ENCODE results near the gene TCOF1. TPM values are rescaled to one million over a fixed set of nuclear protein-coding genes. Genes with fewer than 3 reads are reported as not detected.
A peak's percentile ranks its signal among the peaks of the same experiment; 100 is the strongest.

The TCOF1 gene
- total RNA-seq, 1 donor from 2014 or later: 19.0 TPM

DNA sequence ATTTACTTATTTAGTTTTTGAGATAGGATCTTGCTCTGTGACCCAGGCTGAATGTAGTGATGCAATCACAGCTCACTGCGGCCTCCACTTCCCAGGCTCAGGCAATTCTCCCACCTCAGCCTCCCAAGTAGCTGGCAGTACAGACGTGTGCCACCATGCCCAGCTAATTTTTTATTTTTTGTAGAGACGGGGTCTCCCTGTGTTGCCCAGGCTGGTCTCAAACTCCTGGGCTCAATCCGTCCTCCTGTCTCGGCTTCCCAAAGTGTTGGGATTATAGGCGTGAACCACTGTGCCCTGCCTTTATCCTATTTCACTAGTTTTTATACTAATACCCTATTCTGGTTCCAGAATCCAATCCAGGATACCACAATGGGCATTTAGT lies 85.2 kb downstream of the TCOF1 start:
- H3K27me3 Mint-ChIP-seq (ENCODE audit: low read depth): no peaks in the 10 kb centered on the region
- peak overlapping the region; percentile 41 for H3K27ac Mint-ChIP-seq (ENCODE audit: unreplicated experiment)
- TF ChIP-seq, protein P1, sequence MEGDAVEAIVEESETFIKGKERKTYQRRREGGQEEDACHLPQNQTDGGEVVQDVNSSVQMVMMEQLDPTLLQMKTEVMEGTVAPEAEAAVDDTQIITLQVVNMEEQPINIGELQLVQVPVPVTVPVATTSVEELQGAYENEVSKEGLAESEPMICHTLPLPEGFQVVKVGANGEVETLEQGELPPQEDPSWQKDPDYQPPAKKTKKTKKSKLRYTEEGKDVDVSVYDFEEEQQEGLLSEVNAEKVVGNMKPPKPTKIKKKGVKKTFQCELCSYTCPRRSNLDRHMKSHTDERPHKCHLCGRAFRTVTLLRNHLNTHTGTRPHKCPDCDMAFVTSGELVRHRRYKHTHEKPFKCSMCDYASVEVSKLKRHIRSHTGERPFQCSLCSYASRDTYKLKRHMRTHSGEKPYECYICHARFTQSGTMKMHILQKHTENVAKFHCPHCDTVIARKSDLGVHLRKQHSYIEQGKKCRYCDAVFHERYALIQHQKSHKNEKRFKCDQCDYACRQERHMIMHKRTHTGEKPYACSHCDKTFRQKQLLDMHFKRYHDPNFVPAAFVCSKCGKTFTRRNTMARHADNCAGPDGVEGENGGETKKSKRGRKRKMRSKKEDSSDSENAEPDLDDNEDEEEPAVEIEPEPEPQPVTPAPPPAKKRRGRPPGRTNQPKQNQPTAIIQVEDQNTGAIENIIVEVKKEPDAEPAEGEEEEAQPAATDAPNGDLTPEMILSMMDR (IDR thresholded peaks at IDR 0.05): no peak
- H3K36me3 Mint-ChIP-seq (ENCODE audit: low read depth): peaks cover 30% of the 10 kb centered on the region
- no peak for DNase-seq (ENCODE audit: low spot score)
- peaks cover 26% of the 10 kb centered on the region for H3K4me1 Mint-ChIP-seq (ENCODE audit: low read depth)
- H3K9me3 Mint-ChIP-seq (ENCODE audit: low read depth): no peaks in the 10 kb centered on the region
- no peak overlapping the region for H3K4me3 Mint-ChIP-seq (ENCODE audit: unreplicated experiment)

DNA sequence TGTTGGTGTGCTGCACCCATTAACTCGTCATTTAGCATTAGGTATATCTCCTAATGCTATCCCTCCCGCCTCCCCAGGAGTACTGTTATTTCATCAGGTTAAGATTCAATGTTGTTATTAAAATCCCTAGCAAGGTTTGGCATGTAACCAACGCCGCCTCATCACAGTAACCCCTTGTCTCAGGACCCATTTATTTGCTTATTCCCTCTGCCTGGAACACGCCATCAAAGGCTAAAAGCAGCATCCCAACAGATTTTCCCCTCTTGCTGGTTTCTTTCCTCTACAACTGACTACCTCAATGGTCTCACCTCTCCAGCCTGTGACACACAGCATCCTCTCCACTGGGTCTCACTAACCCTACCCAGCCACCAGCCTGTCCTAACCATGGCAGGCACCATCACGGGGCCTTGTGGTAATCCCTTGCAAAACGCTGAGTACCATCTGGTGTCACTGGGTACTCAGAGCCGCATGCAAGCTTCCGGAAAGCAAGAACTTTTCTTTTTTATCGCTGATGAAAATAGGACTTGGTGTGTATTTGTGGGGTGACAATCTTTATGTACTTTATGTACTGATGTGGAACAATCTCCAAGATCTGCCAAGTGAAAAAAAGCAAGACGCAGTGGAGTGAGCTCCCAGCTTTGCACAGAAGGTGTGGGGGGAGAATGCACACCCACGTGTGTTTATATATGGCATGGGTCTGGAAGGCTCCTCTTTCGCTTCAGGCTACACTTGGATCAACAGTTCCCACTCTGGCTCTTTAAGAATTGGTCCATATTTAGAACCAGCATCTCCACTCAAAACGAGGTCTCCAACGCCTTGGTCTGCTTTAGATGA lies 86.0 kb downstream of the TCOF1 start:
- Mint-ChIP-seq H3K27ac (ENCODE audit: unreplicated experiment) (peak overlapping the region; percentile 52), H3K36me3 (ENCODE audit: low read depth) (peaks cover 38% of the 10 kb centered on the region), H3K4me1 (ENCODE audit: low read depth) (peaks cover 34% of the 10 kb centered on the region), H3K9me3 (ENCODE audit: low read depth) (no peaks in the 10 kb centered on the region), H3K4me3 (ENCODE audit: unreplicated experiment) (no peak overlapping the region), H3K27me3 (ENCODE audit: low read depth) (no peaks in the 10 kb centered on the region)
- no peak for DNase-seq (ENCODE audit: low spot score)
- TF ChIP-seq, protein P1 (IDR thresholded peaks at IDR 0.05): no peak

GRCh38 chr5:150444770-150445169 lies 87.3 kb downstream of the TCOF1 start:
- H3K36me3 Mint-ChIP-seq (ENCODE audit: low read depth): peaks cover 41% of the 10 kb centered on the region
- no peak overlapping the region for H3K4me3 Mint-ChIP-seq (ENCODE audit: unreplicated experiment)
- TF ChIP-seq, protein P1 (IDR thresholded peaks at IDR 0.05): no peak
- H3K4me1 Mint-ChIP-seq (ENCODE audit: low read depth): peaks cover 38% of the 10 kb centered on the region
- H3K9me3 Mint-ChIP-seq (ENCODE audit: low read depth): no peaks in the 10 kb centered on the region
- no peaks in the 10 kb centered on the region for H3K27me3 Mint-ChIP-seq (ENCODE audit: low read depth)
- no peak for DNase-seq (ENCODE audit: low spot score)
- no peak overlapping the region for H3K27ac Mint-ChIP-seq (ENCODE audit: unreplicated experiment)

DNA sequence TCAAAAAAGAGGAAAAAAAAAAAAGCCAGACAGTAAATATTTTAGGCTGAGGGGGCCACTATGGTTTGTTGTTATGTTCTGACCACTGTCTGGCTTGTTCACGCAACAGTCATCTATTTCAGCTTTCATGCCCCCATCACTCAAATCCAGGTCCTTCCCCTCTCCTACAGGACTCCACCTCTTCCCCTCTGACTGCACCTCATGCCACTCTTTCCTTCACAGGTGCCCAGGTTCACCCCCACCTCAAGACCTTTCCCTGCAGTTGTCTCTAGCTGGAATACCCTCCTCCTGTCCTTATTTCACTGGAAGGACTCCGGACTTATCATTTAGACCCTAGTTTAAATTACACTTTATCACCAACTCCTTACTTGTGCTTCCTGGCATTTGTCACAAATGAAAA lies 88.6 kb downstream of the TCOF1 start:
- TF ChIP-seq, protein P1 (IDR thresholded peaks at IDR 0.05): no peak
- Mint-ChIP-seq H3K9me3 (ENCODE audit: low read depth) (peaks cover 3% of the 10 kb centered on the region), H3K4me3 (ENCODE audit: unreplicated experiment) (no peak overlapping the region), H3K4me1 (ENCODE audit: low read depth) (peaks cover 41% of the 10 kb centered on the region), H3K36me3 (ENCODE audit: low read depth) (peaks cover 41% of the 10 kb centered on the region), H3K27me3 (ENCODE audit: low read depth) (no peaks in the 10 kb centered on the region), H3K27ac (ENCODE audit: unreplicated experiment) (peak overlapping the region; percentile 49)
- DNase-seq (ENCODE audit: low spot score): no peak

DNA sequence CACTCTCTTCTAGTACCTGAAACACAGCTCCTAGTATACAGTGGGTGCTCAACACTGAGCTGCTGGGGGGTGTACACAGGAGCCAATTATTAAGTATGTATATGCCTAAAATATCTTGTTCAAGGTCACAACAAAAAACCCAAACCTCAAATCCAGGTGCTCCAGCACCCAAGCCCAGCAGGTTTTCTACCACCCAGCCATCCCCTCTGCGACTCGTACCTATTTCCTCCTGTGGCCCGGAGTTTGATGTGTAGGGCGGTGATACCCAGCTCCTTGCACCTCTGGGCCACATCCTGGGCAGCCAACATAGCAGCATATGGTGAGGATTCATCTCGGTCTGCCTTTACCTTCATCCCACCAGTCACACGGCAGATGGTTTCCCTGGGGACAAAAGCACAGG lies 89.1 kb downstream of the TCOF1 start:
- TF ChIP-seq, protein P1 (IDR thresholded peaks at IDR 0.05): no peak
- no peak overlapping the region for H3K4me3 Mint-ChIP-seq (ENCODE audit: unreplicated experiment)
- DNase-seq (ENCODE audit: low spot score): no peak
- no peak overlapping the region for H3K27ac Mint-ChIP-seq (ENCODE audit: unreplicated experiment)
- peaks cover 3% of the 10 kb centered on the region for H3K9me3 Mint-ChIP-seq (ENCODE audit: low read depth)
- H3K36me3 Mint-ChIP-seq (ENCODE audit: low read depth): peaks cover 41% of the 10 kb centered on the region
- H3K27me3 Mint-ChIP-seq (ENCODE audit: low read depth): no peaks in the 10 kb centered on the region
- peaks cover 41% of the 10 kb centered on the region for H3K4me1 Mint-ChIP-seq (ENCODE audit: low read depth)
